Progenitor cell of endocrine pancreas (in vitro differentiated cells): ENCODE data around the gene KPNB1. TPM values are rescaled to one million over a fixed set of nuclear protein-coding genes. Genes with fewer than 3 reads are reported as not detected.

Source experiments
- DNase-seq: peaks from one replicate; pipeline ENCODE4 v3.0.0; 2021; ENCODE audit warnings: low spot score; ENCODE audit not compliant: unreplicated experiment
- H3K27ac Mint-ChIP-seq: 2 replicates; pipeline ENCODE4 v1.8.0; 2021; ENCODE audit warnings: mild to moderate bottlenecking, moderate library complexity, mixed read lengths
- H3K27me3 Mint-ChIP-seq: 2 replicates; pipeline ENCODE4 v1.8.0; 2021; ENCODE audit warnings: mixed read lengths
- H3K36me3 Mint-ChIP-seq: 2 replicates; pipeline ENCODE4 v1.8.0; 2022; ENCODE audit warnings: mixed read lengths; ENCODE audit not compliant: insufficient read depth
- H3K4me1 Mint-ChIP-seq: 2 replicates; pipeline ENCODE4 v1.8.0; 2021; ENCODE audit warnings: low read depth, mixed read lengths
- H3K4me3 Mint-ChIP-seq: 2 replicates; pipeline ENCODE4 v1.8.0; 2021; ENCODE audit warnings: low read depth, mild to moderate bottlenecking, moderate library complexity, mixed read lengths
- H3K9me3 Mint-ChIP-seq: 2 replicates; pipeline ENCODE4 v1.8.0; 2021; ENCODE audit warnings: low read depth, mixed read lengths
- total RNA-seq: library from RNA; stranded (reverse); gene quantifications from 2 replicates; pipeline ENCODE4 v1.2.1, GENCODE V29; 2021
- TF ChIP-seq, protein P1 (sequence below): fragments of 200-600 bp; sonication (generic); IDR thresholded peaks from one replicate; pipeline ENCODE4 v1.5.0; 2021; ENCODE audit warnings: antibody characterized with exemption, mild to moderate bottlenecking; ENCODE audit not compliant: unreplicated experiment

Gene KPNB1
- total RNA-seq, 1 donor from 2014 or later: 386 TPM

GRCh38 chr17:47653442-47653841, 3.7 kb downstream of the KPNB1 start:
- Mint-ChIP-seq H3K27ac (peak overlapping the region; percentile 56), H3K4me1 (peaks cover 43% of the 10 kb centered on the region), H3K27me3 (no peaks in the 10 kb centered on the region), H3K4me3 (peak overlapping the region; percentile 47), H3K36me3 (peaks cover 36% of the 10 kb centered on the region), H3K9me3 (no peaks in the 10 kb centered on the region)
- DNase-seq: no peak
- TF ChIP-seq, protein P1, sequence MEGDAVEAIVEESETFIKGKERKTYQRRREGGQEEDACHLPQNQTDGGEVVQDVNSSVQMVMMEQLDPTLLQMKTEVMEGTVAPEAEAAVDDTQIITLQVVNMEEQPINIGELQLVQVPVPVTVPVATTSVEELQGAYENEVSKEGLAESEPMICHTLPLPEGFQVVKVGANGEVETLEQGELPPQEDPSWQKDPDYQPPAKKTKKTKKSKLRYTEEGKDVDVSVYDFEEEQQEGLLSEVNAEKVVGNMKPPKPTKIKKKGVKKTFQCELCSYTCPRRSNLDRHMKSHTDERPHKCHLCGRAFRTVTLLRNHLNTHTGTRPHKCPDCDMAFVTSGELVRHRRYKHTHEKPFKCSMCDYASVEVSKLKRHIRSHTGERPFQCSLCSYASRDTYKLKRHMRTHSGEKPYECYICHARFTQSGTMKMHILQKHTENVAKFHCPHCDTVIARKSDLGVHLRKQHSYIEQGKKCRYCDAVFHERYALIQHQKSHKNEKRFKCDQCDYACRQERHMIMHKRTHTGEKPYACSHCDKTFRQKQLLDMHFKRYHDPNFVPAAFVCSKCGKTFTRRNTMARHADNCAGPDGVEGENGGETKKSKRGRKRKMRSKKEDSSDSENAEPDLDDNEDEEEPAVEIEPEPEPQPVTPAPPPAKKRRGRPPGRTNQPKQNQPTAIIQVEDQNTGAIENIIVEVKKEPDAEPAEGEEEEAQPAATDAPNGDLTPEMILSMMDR: no peak

DNA sequence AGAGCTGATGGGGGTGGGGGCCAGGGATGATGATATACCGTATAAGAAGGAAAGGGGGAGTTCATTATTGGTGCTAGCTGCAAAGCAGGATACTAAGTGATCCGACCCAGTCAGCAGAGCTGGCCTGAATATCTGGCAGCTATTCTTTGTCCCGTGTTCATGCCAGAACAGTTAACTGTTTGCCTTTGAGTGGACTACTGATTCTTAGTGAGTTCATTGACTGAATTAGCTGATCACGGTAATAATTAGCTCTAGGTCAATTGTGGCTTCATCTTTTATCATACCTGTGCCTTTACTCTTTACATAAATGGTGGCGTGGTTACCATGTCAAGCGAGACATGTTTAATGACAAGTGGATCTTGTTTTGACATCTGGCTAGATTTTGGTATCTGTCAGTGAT, 5.3 kb downstream of the KPNB1 start:
- no peaks in the 10 kb centered on the region for H3K9me3 Mint-ChIP-seq
- peaks cover 40% of the 10 kb centered on the region for H3K4me1 Mint-ChIP-seq
- H3K4me3 Mint-ChIP-seq: peak overlapping the region; percentile 55
- H3K36me3 Mint-ChIP-seq: peaks cover 41% of the 10 kb centered on the region
- TF ChIP-seq, protein P1: no peak
- no peak for DNase-seq
- no peaks in the 10 kb centered on the region for H3K27me3 Mint-ChIP-seq
- peak overlapping the region; percentile 51 for H3K27ac Mint-ChIP-seq

- no peak overlapping the region for H3K4me3 Mint-ChIP-seq
- H3K4me1 Mint-ChIP-seq: peaks cover 5% of the 10 kb centered on the region
- no peaks in the 10 kb centered on the region for H3K9me3 Mint-ChIP-seq
- peaks cover 26% of the 10 kb centered on the region for H3K36me3 Mint-ChIP-seq
- TF ChIP-seq, protein P1: no peak
- no peak overlapping the region for H3K27ac Mint-ChIP-seq
- DNase-seq: no peak
- H3K27me3 Mint-ChIP-seq: no peaks in the 10 kb centered on the region
Observed at GRCh38 chr17:47660064-47660492, 10.4 kb downstream of the KPNB1 start.

DNA sequence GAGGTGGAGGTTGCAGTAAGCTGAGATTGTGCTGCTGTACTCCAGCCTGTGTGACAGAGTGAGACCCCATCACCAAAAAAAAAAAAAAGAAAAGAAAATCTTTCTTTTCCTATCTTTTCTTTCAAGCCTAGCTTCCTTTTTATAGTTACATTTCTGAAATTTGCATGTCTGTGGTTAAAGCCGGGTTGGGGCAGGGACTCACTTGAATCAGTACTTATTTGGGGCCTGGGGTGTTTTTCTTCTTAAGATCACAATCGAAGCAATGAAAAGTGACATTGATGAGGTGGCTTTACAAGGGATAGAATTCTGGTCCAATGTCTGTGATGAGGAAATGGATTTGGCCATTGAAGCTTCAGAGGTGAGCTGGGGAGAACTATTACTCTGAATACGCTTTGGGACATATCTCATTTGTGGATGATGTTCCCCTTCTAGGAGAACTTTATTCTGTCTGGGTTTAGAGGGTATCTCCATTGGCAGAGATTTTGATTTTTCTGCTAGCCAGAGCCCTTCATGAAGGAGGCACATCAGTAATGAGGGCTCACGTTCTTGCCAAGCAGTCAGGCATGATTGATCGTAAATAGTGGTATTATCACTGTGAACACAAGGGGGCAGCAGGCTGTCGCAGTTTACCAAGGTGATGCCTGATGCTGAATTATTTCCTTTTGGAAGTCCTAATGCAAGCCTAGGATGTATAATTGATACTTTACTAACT, 14.3 kb downstream of the KPNB1 start:
- DNase-seq: peak; percentile 29
- Mint-ChIP-seq H3K27ac (peak overlapping the region; percentile 68), H3K27me3 (no peaks in the 10 kb centered on the region), H3K9me3 (no peaks in the 10 kb centered on the region), H3K36me3 (peaks cover 21% of the 10 kb centered on the region), H3K4me3 (no peak overlapping the region), H3K4me1 (no peaks in the 10 kb centered on the region)
- TF ChIP-seq, protein P1: peak; percentile 80

- Mint-ChIP-seq H3K27me3 (no peaks in the 10 kb centered on the region), H3K4me1 (no peaks in the 10 kb centered on the region), H3K36me3 (peaks cover 24% of the 10 kb centered on the region), H3K4me3 (no peak overlapping the region), H3K9me3 (no peaks in the 10 kb centered on the region), H3K27ac (peak overlapping the region; percentile 42)
- no peak for DNase-seq
- TF ChIP-seq, protein P1: no peak
Observed at GRCh38 chr17:47664624-47664941, 14.9 kb downstream of the KPNB1 start.
